GM18520 (cell line): ENCODE measurements around the gene UCN3.
"Not testable (repeated sequence)": the region's sequence is repeated elsewhere in the genome, so short reads cannot be mapped to it uniquely, and the experiment has no call there.

Experiments used
- ATAC-seq: cut with Tn5 transposase; IDR thresholded peaks from one replicate; pipeline ENCODE4 v1.9.1; 2021; ENCODE audit not compliant: unreplicated experiment

UCN3 gene

GRCh38 chr10:5365928-5366327, 1.2 kb downstream of the UCN3 start:
- ATAC-seq: no peak

- no peak for ATAC-seq
These were observed 4.8 kb downstream of the UCN3 start for GRCh38 chr10:5369362-5370158.

DNA sequence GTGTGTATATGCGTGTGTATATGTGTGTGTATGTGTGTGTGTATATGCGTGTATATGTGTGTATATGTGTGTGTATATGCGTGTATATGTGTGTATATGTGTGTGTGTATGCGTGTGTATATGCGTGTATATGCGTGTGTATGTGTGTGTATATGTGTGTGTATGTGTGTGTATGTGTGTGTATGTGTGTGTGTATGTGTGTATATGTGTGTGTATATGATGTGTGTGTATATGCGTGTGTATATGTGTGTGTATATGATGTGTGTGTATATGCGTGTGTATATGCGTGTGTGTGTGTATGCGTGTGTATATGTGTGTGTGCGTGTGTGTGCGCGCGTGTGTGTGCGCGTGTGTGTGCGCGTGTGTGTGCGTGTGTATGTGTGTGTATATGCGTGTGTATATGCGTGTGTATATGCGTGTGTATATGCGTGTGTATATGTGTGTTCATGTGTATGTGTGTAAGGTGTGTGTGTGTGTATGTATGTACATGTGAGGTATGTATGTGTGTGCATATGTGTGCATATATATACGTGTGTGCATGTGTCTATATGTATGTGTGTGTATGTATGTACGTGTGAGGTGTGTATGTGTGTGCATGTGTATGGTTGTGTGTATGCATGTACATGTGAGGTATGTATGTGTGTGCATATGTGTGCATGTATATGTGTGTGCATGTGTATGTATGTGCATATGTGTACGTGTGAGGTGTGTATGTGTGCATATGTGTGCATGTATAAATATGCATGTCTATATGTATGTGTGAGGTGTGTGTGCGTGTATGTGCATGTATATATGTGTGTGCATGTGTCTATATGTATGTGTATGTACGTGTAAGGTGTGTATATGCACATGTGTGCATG, 6.0 kb downstream of the UCN3 start:
- no peak for ATAC-seq

DNA sequence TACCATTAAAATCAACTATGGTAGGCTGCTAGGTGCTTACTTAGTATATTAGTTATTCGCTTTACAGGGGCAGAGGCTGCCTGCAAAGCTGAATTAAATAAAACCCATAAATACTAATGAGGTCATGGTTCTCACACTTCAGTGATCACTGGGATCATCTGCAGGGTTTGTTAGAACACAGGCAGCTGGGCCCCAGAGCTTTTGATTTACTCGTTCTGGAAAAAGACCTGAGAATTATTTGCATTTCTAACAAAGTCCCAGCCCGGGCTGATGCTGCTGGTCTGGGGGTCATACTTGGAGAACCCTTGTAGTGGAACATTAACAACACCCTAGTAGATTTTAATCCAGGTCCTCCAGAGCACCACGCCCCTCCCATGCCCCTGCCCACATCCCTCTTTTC, 8.5 kb downstream of the UCN3 start:
- ATAC-seq: no peak

DNA sequence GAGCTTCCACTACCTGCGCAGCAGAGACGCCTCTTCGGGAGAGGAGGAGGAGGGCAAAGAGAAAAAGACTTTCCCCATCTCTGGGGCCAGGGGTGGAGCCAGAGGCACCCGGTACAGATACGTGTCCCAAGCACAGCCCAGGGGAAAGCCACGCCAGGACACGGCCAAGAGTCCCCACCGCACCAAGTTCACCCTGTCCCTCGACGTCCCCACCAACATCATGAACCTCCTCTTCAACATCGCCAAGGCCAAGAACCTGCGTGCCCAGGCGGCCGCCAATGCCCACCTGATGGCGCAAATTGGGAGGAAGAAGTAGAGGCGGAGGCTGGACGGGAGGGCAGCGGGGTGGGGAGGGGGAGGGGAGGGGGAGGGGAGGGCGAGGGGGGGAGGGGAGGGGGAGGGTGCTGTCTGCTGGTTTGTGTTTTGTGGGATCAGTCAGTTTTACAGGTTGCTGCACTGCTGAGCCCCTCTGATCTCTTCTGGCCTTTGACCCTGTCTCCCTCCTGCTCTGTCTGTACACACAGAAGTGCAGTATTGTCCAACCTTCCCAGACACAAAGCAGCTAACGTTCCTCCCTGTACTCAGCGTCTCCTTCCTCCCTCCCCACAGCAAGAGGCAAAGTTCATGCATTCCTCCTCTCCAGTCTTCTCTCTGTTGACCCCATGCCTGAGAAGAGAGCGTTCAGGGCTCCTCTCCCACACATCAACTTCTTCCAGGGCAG, 9.3 kb downstream of the UCN3 start:
- no peak for ATAC-seq

- ATAC-seq: no peak
These were observed 11.7 kb downstream of the UCN3 start for GRCh38 chr10:5376450-5376849.

- ATAC-seq: not testable (repeated sequence)
These were observed 14.4 kb downstream of the UCN3 start for GRCh38 chr10:5379202-5379601.

DNA sequence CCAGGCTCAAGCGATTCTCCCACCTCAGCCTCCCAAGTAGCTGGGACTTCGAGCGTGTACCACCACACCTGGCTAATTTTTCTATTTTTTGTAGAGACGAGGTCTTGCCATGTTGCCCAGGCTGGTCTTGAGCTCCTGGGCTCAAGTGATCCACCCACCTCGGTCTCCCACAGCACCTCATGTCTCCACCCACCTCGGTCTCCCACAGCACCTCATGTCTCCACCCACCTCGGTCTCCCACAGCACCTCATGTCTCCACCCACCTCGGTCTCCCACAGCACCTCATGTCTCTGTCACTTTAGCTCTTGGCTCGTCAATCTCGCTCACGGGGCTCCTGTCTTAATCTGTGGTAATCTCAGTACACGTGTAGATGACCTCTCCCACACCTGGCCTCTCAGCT, 15.6 kb downstream of the UCN3 start:
- not testable (repeated sequence) for ATAC-seq

GRCh38 chr10:5381187-5381586, 16.4 kb downstream of the UCN3 start:
- ATAC-seq: no peak

DNA sequence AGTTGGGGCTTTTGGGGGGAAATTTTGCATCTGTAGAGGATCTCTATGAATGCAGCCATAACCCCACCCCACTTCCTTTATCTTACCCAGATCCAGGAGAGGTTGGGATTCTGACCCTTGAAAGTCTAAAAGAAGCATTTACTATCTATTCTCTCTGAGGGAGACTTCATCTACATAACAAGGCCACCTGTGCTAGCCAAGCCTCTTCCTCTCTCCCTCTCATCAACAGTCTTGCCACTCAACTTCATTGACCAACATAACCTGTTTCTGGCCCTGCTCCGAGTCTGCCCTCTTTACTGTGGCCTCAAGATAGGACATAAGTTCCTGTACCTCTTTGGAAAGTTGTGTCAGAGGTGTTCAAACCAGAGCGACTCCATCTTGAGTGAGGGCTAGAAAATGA, 20.5 kb downstream of the UCN3 start:
- no peak for ATAC-seq

DNA sequence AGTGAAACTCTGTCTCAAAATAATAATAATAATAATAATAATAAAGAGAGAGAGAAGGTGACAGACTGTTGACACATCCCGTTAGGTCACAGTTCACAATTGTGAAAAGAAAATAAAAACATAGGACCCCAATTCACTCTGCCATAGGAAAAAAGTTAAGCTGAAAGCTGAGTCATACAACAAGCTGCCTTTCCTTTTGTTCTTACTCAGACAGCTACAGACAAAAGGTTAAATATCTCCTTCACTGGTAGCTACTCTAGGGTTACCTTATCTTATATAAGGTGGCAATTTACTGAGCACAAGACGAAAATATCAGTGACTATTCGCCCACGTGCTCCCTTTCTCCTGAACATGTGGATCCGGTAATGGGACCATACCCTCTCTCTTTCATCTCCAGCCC, 22.4 kb downstream of the UCN3 start:
- ATAC-seq: no peak

- no peak for ATAC-seq
These were observed 25.9 kb downstream of the UCN3 start for GRCh38 chr10:5390607-5391205.

DNA sequence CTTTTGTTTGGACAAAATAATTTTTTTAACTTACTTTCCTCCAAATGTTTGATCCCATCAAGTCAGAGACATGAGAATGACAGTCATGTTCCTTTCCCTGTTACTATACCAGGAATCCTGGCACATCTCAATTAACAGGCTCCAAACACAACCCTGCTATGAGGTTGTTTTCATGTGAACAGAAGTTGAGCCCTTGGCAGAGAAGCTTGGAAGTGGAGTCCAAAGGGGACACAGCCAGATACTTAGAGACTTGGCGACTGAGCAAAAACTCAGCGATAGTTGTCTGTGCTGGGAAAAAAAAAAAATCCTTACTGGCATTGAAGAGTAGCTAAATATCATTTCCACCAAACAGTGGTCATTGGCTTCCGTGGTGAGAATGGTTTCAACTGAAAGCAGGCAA, 27.0 kb downstream of the UCN3 start:
- ATAC-seq: no peak

DNA sequence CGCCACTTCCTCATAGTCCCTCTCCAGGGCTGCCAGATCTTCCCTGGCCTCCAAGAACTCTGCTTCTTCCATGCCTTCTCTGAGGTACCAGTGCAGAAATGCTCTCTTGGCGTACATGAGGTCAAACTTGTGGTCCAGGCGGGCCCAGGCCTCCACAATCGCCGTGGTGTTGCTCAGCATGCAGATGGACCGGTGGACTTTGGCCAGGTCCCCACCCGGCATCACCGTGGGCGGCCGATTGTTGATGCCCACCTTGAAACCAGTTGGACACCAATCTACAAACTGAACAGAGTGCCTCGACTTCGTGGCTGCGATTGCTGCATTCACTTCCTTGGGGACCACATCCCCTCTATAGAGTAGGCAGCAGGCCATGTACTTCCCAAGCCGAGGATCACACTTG, 28.8 kb downstream of the UCN3 start:
- no peak for ATAC-seq

GRCh38 chr10:5395168-5395567, 30.4 kb downstream of the UCN3 start:
- no peak for ATAC-seq

DNA sequence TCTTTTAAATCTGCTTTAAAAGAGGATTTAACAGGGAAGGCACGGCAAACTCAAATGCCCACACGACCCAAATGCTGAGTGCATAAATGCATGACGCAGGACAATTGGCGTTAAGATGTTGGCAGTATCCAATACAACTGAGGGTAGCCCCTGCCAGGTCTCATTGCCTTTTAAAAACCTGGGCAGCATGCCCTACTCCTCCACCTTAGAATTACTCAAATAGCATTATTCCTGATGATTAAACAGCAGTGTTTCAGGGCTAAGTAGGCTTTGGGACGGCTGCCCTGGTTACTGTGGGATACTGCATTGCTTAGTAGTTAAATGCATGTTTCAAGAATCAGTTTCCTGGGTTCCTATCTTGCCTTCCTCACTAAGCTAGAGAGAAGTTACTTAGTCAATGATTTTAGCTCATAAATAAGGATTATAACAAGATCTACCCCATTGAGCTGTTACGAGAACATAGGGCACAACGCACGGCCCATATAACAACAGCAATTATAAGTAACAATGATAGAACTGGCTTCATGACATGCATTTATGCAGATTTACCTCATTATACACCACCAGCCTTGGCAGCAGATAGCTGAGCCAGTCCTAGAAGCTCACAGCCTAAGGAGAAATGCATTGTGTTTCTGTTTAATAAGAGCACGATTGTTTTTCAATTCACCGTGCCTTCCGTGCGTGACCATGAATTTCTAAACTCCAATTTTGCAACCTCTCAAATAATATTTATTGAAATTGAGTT, 32.0 kb downstream of the UCN3 start:
- no peak for ATAC-seq

GRCh38 chr10:5399332-5399731, 34.6 kb downstream of the UCN3 start:
- ATAC-seq: no peak

- no peak for ATAC-seq
These were observed 35.9 kb downstream of the UCN3 start for GRCh38 chr10:5400468-5401240.

GRCh38 chr10:5402798-5403197, 38.0 kb downstream of the UCN3 start:
- no peak for ATAC-seq
